NCI-H526 (cell line): ENCODE data around the gene TIPARP.

Experiments
- DNase-seq, 2 experiments: peaks; one replicate each; lab custom pipeline; 2025; lab: John Stamatoyannopoulos, UW

TIPARP gene

DNA sequence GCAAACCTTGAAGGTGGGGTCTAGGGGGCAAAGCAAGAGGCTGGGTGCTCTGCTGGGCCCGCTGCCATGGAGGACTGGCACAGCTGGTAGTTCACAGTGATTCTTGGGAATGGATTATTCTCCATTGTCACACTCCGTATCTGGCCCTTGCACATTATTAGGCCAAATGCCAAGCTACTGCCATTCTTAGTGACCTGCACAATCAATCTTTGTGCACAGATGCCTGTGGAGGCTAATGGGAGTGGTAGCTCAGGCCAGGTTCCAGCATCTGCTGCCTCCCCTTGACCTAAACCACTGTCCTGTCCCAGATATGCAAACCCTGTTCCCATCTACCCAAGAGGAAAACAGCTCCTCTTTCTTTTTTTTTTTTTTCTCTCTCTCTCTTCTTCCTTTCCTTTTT is 67.5 kb downstream of the TIPARP start:
- no peak for DNase-seq

DNA sequence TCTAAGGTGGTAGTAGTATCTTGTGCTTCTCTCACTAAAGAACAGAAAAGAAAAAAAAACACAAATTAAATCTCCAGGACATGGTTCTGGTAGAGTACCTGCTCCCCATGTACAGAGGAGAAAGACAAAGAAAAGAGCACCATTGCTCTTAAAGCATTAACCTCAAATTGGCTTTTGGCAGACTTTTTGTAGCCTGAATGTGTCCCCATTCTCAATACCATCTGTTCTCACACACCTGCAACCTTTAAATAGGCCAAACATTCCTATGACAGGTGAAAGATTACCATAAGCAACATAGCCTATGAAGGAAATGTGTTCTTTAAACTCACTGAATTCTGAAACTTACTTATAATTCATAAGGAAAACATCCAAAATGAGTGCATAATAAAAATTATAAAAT is 68.0 kb downstream of the TIPARP start:
- no peak for DNase-seq

DNA sequence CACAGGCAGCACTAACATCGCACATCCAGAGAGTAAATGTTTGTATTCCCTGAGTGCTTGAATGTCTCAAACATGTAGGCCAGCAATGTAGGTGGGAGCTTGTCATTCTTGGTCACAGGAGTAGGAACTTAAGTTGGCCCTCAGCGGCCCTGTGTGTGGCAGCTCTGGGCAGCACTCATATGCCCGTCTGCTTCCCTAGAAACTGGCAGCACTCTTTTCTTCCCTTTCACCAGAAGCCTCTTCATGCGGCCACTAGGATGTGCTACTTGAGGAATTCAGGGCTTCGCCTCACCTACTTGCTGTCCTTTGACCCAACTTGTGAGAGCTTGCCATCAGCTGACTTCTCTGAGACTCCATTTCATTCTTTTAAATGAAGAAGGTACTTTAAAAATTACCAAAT is 69.5 kb downstream of the TIPARP start:
- DNase-seq, result no peak

DNA sequence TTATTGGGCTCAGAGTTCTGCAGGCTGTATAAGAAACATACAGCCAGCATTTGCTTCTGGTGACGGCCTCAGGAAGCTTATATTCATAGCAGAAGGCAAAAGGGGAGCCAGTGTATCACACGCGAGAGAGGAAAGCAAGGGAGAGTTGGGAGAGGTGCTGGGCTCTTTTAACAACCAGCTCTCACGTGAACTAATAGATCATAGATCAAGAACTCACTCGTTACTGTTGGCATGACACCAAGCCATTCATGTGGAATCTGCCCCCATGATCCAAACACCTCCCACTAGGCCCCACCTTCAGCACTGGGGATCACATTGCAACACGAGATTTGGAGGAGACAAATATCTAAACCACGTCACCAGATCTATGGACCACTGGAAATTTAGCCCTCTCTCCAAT is 70.2 kb downstream of the TIPARP start:
- DNase-seq, result no peak

DNA sequence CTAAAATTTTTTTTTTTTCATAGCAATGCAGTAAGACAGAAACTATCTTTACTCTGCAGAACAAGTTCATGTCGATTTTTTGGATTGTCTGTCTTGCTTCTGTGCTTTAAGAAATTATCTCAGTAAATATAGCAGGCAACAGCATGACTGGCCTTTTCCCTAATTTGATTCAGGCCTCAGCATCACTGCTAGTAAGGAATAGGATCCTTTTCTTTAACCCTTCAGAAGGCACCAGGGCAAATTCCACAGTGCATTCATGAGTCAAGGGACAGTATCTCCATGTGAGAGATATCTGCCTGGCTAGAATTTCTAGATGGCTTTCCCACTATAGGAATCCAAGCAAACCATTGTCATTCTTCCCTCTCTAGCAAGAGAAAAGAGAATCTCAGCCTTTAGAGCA is 71.4 kb downstream of the TIPARP start:
- DNase-seq, result no peak

DNA sequence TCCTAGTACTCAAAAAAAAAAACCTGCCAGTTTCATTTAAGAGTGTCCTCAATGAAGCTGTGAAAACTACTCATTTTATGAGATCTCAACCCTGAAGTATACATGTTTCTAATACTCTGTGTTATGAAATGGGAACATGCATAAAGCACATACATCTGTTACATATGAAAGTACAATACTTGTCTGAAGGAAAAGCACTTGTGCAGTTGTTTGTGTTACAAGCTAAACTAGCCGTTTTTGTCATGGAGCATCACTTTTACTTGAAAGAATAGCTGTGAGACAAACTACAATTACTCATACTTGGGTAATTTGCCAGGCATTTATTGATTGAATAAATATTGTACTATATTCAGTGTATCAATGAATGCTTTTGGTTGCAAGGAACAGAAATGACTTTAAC is 72.7 kb downstream of the TIPARP start:
- no peak for DNase-seq

DNA sequence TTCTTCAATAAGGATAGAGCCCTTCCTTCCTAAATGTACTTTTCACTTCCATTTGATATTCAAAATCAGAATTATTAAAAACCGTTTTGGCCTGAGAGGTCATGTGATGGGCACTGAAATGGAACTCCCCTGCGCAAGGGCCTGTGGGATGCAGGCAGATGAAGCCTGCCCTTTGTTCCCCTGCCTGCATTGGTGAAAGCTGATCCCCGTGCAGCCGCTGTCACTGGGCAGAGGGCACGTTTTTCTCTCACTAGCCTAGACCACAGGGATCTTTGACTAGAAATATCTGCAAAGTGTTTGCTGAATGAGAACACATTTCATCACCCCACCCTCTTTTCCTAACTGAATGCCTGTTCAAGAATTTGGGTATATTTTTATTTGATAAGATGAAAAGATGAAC is 74.9 kb downstream of the TIPARP start:
- peak; percentile 45 to 71 for DNase-seq

DNA sequence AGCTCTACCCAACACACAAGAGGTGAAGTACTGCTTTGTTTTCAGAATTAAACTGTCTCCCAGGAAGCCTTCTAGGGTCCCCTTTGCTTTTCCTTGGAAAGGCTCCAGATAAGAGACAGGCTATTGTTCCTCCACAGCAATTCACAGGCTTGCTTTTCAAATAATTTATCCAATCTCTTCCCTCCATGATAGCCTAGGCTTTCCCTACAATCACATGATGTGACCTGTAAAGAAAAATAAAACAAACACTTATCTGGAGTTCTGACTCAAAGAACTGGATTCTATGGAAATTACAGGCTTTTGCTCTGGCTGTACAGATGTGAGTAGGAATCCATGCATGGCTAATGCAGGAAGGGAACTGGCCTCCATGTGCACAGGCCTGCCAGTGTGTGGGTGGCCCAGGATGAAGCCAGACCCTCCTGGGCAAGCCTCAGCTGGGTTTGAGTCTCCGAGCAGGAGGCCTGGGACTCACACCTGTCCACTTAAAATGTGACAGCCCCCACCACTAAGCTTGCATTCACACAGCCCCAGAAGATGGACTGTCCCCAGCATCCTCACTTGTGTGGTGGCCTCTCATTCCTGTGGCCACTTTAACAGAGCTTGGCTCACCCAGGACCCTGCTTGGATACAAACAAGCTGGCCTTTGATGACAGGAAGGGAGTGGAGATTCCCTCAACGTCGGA is 75.9 kb downstream of the TIPARP start:
- DNase-seq, result peak in 1 of 2 experiments; percentile 36

DNA sequence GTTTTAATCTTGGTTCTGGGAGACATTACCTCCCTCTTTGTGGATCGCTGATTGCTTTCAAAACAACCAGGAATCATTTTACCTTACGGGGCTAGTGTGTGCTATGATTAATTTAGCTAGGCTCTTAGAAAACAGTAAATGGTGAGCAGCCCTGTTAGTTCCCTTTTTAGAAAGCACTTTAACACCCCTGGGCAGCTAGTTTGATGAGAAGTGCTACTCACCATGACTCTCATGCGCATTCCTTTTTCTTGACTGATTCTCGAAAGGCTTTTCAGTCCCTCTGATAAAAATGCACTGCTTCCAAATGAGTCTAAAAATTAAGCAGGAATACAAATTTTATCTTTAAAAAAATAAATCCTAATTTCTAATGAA is 76.5 kb downstream of the TIPARP start:
- no peak for DNase-seq

DNA sequence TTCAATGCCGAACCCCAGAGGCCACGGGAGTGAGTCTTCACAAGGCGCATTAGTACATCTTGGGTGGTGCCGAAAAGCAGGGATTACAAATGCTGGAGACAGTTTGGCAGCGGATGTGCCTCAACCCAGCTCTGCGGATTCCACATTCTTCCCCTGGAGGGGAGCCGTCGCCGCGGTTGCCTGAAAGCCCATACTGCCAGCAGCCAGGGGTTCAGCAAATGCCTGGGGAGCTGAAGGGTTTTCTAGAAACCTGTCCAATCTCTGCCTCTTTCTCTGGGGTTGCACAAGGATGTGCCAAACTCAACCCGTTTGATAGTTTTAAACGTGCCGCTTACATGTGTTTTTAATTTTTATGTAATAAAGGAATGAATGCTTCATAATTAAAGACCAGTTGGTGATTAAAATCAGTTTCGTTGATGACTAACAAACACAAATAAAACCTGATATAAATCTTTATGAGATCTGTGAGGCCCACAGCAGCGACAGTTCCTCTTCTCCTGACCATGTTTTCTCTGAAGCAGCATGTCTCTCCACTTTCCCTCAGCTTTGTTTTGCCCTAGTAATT is 77.2 kb downstream of the TIPARP start:
- no peak for DNase-seq
